ENCODE measurements around the gene ZMYM4.

Gene ZMYM4

GRCh38 chr1:35398739-35399138 is 130.2 kb downstream of the ZMYM4 start:
- no peak for DNase-seq (ENCODE audit: low read depth in 1 of 2, low spot score in 1 of 2)

- no peak for DNase-seq (ENCODE audit: low read depth in 1 of 2, low spot score in 1 of 2)
Observed at GRCh38 chr1:35401049-35401448, 132.5 kb downstream of the ZMYM4 start.

GRCh38 chr1:35406103-35406502 is 137.6 kb downstream of the ZMYM4 start:
- no peak for DNase-seq (ENCODE audit: low read depth in 1 of 2, low spot score in 1 of 2)

GRCh38 chr1:35407743-35408142 is 139.2 kb downstream of the ZMYM4 start:
- DNase-seq (ENCODE audit: low read depth in 1 of 2, low spot score in 1 of 2), result no peak

- no peak for DNase-seq (ENCODE audit: low read depth in 1 of 2, low spot score in 1 of 2)
Observed at GRCh38 chr1:35408925-35409324, 140.4 kb downstream of the ZMYM4 start.

GRCh38 chr1:35426097-35426586 is 157.6 kb downstream of the ZMYM4 start:
- DNase-seq (ENCODE audit: low read depth in 1 of 2, low spot score in 1 of 2), result no peak

- no peak for DNase-seq (ENCODE audit: low read depth in 1 of 2, low spot score in 1 of 2)
Observed at GRCh38 chr1:35428360-35428759, 159.9 kb downstream of the ZMYM4 start.

GRCh38 chr1:35430762-35431161 is 162.3 kb downstream of the ZMYM4 start:
- no peak for DNase-seq (ENCODE audit: low read depth in 1 of 2, low spot score in 1 of 2)

GRCh38 chr1:35431173-35431599 is 162.7 kb downstream of the ZMYM4 start:
- no peak for DNase-seq (ENCODE audit: low read depth in 1 of 2, low spot score in 1 of 2)

- DNase-seq (ENCODE audit: low read depth in 1 of 2, low spot score in 1 of 2), result no peak
Observed at GRCh38 chr1:35432231-35432630, 163.7 kb downstream of the ZMYM4 start.

GRCh38 chr1:35433714-35434113 is 165.2 kb downstream of the ZMYM4 start:
- DNase-seq (ENCODE audit: low read depth in 1 of 2, low spot score in 1 of 2), result no peak

GRCh38 chr1:35434703-35435102 is 166.2 kb downstream of the ZMYM4 start:
- no peak for DNase-seq (ENCODE audit: low read depth in 1 of 2, low spot score in 1 of 2)

GRCh38 chr1:35436078-35436477 is 167.6 kb downstream of the ZMYM4 start:
- DNase-seq (ENCODE audit: low read depth in 1 of 2, low spot score in 1 of 2), result no peak

- no peak for DNase-seq (ENCODE audit: low read depth in 1 of 2, low spot score in 1 of 2)
Observed at GRCh38 chr1:35437200-35437599, 168.7 kb downstream of the ZMYM4 start.

- no peak for DNase-seq (ENCODE audit: low read depth in 1 of 2, low spot score in 1 of 2)
Observed at GRCh38 chr1:35439626-35440025, 171.1 kb downstream of the ZMYM4 start.

- DNase-seq (ENCODE audit: low read depth in 1 of 2, low spot score in 1 of 2), result no peak
Observed at GRCh38 chr1:35441926-35442579, 173.5 kb downstream of the ZMYM4 start.

- no peak for DNase-seq (ENCODE audit: low read depth in 1 of 2, low spot score in 1 of 2)
Observed at GRCh38 chr1:35442734-35443133, 174.2 kb downstream of the ZMYM4 start.

- no peak for DNase-seq (ENCODE audit: low read depth in 1 of 2, low spot score in 1 of 2)
Observed at GRCh38 chr1:35443768-35444518, 175.4 kb downstream of the ZMYM4 start.

GRCh38 chr1:35444519-35444774 is 175.9 kb downstream of the ZMYM4 start:
- DNase-seq (ENCODE audit: low read depth in 1 of 2, low spot score in 1 of 2), result no peak

GRCh38 chr1:35447278-35447677 is 178.8 kb downstream of the ZMYM4 start:
- no peak for DNase-seq (ENCODE audit: low read depth in 1 of 2, low spot score in 1 of 2)

- no peak for DNase-seq (ENCODE audit: low read depth in 1 of 2, low spot score in 1 of 2)
Observed at GRCh38 chr1:35448344-35448801, 179.9 kb downstream of the ZMYM4 start.

- DNase-seq (ENCODE audit: low read depth in 1 of 2, low spot score in 1 of 2), result no peak
Observed at GRCh38 chr1:35449334-35450008, 181.0 kb downstream of the ZMYM4 start.

Measured in activated T-helper 1 cell treated with anti-CD3 and anti-CD28 coated beads, Interleukin-2, amount 50 U/mL, for 16 hours (primary cell).